T-cell (primary cell): ENCODE results near the gene TEAD1. TPM values are rescaled to one million over a fixed set of nuclear protein-coding genes. Genes with fewer than 3 reads are reported as not detected.

Experiments used
- ATAC-seq, 4 experiments: fragments of 200-7000 bp in 3 of 4; fragments of 150-1000 bp in 1 of 4; cut with Tn5 transposase; replicated peaks in 1 of 4; 1 replicate in 3 of 4; 2 replicates in 1 of 4; pipeline ENCODE4 v1.10.0; 2021; ENCODE audit warnings: moderate library complexity in 3 of 4, mild to moderate bottlenecking in 2 of 4, moderate number of reproducible peaks in 1 of 4
- CTCF ChIA-PET, 2 donors: fragments of 300-600 bp; sonication (Branson Sonifier 250); formaldehyde crosslinking; loops; one replicate each; lab custom pipeline; 2022; ENCODE audit warnings: antibody characterized with exemption in 2 of 2; lab: Charles Lee
- POLR2A ChIA-PET, 2 donors: fragments of 300-600 bp; sonication (Branson Sonifier 250); formaldehyde crosslinking; loops; one replicate each; lab custom pipeline; 2022; ENCODE audit warnings: antibody characterized with exemption in 2 of 2; lab: Charles Lee
- DNase-seq, 35 experiments: peaks; one replicate each; pipeline versions ENCODE4 v3.0.0 to v3.0.0-alpha.2; 2013 to 2023
- H3K27ac ChIP-seq: one replicate; pipeline ENCODE4 v1.5.1; 2013; ENCODE audit warnings: low read length
- H3K27me3 ChIP-seq, 2 experiments: replicated peaks in 1 of 2; 1 replicate in 1 of 2; 2 replicates in 1 of 2; pipeline versions ENCODE4 v1.6.1 to v1.7.0; 2013; ENCODE audit warnings: low read length in 1 of 2, mixed read lengths in 1 of 2; ENCODE audit not compliant: control insufficient read depth in 2 of 2, insufficient read depth in 2 of 2; ENCODE audit errors: extremely low read depth in 1 of 2
- H3K36me3 ChIP-seq, 2 donors: 1 replicate in 1 of 2; 2 replicates in 1 of 2; pipeline versions ENCODE4 v1.6.1 to v1.7.0; 2013; ENCODE audit warnings: low read length in 1 of 2; ENCODE audit not compliant: control insufficient read depth in 2 of 2, insufficient read depth in 1 of 2; ENCODE audit errors: extremely low read depth in 1 of 2
- H3K4me1 ChIP-seq, 2 experiments: 1 replicate in 1 of 2; 2 replicates in 1 of 2; pipeline versions ENCODE4 v1.6.1 to v1.7.0; 2013; ENCODE audit warnings: low read length in 2 of 2, mixed read lengths in 1 of 2; ENCODE audit not compliant: insufficient read depth in 2 of 2, control insufficient read depth in 1 of 2; ENCODE audit errors: extremely low read depth in 1 of 2
- H3K4me3 ChIP-seq, 2 donors: 1 replicate in 1 of 2; 2 replicates in 1 of 2; pipeline versions ENCODE4 v1.5.1 to v1.7.0; 2013; ENCODE audit warnings: mild to moderate bottlenecking in 2 of 2, low read length in 1 of 2, moderate library complexity in 1 of 2; ENCODE audit not compliant: control insufficient read depth in 1 of 2; ENCODE audit errors: extremely low read depth in 1 of 2
- H3K9me3 ChIP-seq: 2 replicates; pipeline ENCODE4 v1.7.0; 2013
- H3K27ac Mint-ChIP-seq, 2 donors: one replicate each; pipeline ENCODE4 v1.8.0; 2020 to 2021; ENCODE audit warnings: mild to moderate bottlenecking in 2 of 2, mixed read lengths in 2 of 2
- H3K27me3 Mint-ChIP-seq, 2 donors: one replicate each; pipeline ENCODE4 v1.8.0; 2021 to 2022; ENCODE audit warnings: mixed read lengths in 2 of 2
- H3K36me3 Mint-ChIP-seq: one replicate; pipeline ENCODE4 v1.8.0; 2021; ENCODE audit warnings: mixed read lengths
- H3K4me1 Mint-ChIP-seq, 3 donors: one replicate each; pipeline ENCODE4 v1.8.0; 2020 to 2022; ENCODE audit warnings: mixed read lengths in 3 of 3, mild to moderate bottlenecking in 1 of 3
- H3K4me3 Mint-ChIP-seq, 3 donors: one replicate each; pipeline ENCODE4 v1.8.0; 2020 to 2022; ENCODE audit warnings: mild to moderate bottlenecking in 3 of 3, mixed read lengths in 3 of 3, moderate library complexity in 3 of 3
- H3K9me3 Mint-ChIP-seq, 3 donors: one replicate each; pipeline ENCODE4 v1.8.0; 2020 to 2022; ENCODE audit warnings: mixed read lengths in 3 of 3
- WGBS: methylation state at CpG from one replicate; pipeline ENCODE4 v1.1.5; 2013; ENCODE audit warnings: missing lambda C conversion rate; ENCODE audit not compliant: insufficient coverage; 5-methylcytosine and 5-hydroxymethylcytosine counted together
- total RNA-seq, 35 experiments: library from RNA in 6 of 35; stranded (reverse) in 6 of 35; fragments of 120-200 nt in 1 of 35; gene quantifications; one replicate each; pipeline versions ENCODE4 v1.2.1 to v1.2.4 and lab custom pipeline; 2013 to 2026

The TEAD1 gene
- total RNA-seq, 5 donors from 2014 or later (not counting 1 experiment from before 2014, with no cell fraction given), result 0.20 to 0.72 (median 0.44) TPM; not detected in 1

DNA sequence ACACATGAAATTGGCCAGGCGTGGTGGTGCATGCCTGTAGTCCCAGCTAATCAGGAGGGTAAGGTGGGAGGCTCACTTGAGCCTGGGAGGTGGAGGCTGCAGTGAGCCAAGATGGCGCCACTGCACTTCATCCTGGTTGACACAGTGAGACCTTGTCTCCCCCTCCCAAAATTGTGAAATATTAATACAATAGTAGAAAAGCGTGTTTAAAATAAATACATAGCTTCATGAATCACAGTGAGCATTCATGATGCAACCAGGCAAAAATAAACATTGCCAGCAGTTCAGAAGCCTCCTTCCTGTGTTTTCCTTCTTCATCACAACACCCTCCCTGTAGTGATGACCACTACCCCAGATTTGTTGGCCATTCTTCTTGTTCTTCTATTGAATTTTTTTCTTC, 4.3 kb upstream of the TEAD1 start:
- WGBS, result no CpG with 5 or more reads among the region's 3 CpGs
- H3K4me3 ChIP-seq, result no peak overlapping the region
- ChIA-PET POLR2A (no interaction called here), CTCF (interaction anchor here in 1 of 2 donors (0.5 kb wide), 1 partner anchor 10 kb away, joined by 3 read pairs; no protein-coding TSS in a partner anchor)
- Mint-ChIP-seq H3K9me3 (peaks cover 0 to 3% (median 2%) of the 10 kb centered on the region in 3 donors), H3K36me3 (peaks cover 3% of the 10 kb centered on the region), H3K4me1 (peaks cover 5 to 16% (median 10%) of the 10 kb centered on the region in 3 donors), H3K27ac (no peak overlapping the region), H3K4me3 (no peak overlapping the region), H3K27me3 (peaks cover 64 to 70% of the 10 kb centered on the region in 2 donors)
- H3K36me3 ChIP-seq, result no peaks in the 10 kb centered on the region
- no peaks in the 10 kb centered on the region for H3K9me3 ChIP-seq
- DNase-seq (no peak), ATAC-seq (no peak)
- no peak overlapping the region for H3K27ac ChIP-seq
- H3K27me3 ChIP-seq, result peaks cover 18 to 27% of the 10 kb centered on the region in 2 experiments
- H3K4me1 ChIP-seq, result peaks cover 6 to 11% of the 10 kb centered on the region in 2 experiments

DNA sequence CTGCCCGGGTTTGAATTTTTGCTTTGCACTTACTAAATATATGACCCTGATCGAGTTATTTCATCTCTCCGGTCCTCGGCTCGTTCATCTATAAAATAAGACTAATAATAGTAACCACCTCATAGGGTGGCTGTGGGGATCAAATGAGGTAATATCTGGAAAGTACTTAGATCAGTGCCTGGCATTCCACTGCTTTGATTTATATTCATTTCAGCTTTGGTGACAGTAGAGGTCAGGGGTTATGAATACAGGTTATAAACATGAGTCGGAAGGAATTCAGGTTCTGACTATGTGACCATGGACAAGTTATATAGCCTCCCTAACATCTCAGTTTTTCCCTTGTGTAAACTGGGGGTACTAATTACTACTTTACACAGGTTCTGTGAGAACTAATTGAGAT, 2.9 kb upstream of the TEAD1 start:
- Mint-ChIP-seq H3K27me3 (peaks cover 56 to 72% of the 10 kb centered on the region in 2 donors), H3K4me1 (peaks cover 5 to 22% (median 13%) of the 10 kb centered on the region in 3 donors), H3K36me3 (peaks cover 3% of the 10 kb centered on the region), H3K27ac (no peak overlapping the region), H3K9me3 (peaks cover 0 to 2% (median 0%) of the 10 kb centered on the region in 3 donors), H3K4me3 (no peak overlapping the region)
- H3K27me3 ChIP-seq, result peaks cover 23 to 31% of the 10 kb centered on the region in 2 experiments
- ATAC-seq, result no peak
- peaks cover 6 to 11% of the 10 kb centered on the region in 2 experiments for H3K4me1 ChIP-seq
- H3K4me3 ChIP-seq, result no peak overlapping the region
- no peaks in the 10 kb centered on the region for H3K9me3 ChIP-seq
- CTCF ChIA-PET, result interaction anchor here in 1 of 2 donors (0.7 kb wide), 1 partner anchor 1745 kb away, joined by 8 read pairs; no protein-coding TSS in a partner anchor
- no CpG with 5 or more reads among the region's 6 CpGs for WGBS
- DNase-seq, result no peak
- POLR2A ChIA-PET, result no interaction called here
- H3K27ac ChIP-seq, result no peak overlapping the region
- no peaks in the 10 kb centered on the region for H3K36me3 ChIP-seq

DNA sequence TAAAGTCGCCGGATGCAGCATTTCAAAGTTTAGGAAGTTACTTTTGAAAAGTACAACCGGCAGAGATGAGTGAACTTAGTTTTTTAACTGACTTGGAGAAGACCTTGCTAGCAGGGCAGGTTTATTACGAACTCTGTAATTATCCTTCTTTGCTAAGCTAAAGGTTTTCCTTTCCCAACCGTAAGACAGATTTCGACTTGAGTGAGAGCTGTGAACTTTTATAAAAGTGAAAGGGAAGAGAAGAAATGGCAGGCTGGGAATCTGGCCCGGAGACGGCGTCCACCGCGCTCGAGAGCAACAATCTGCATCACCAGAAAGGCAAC, 659 bp upstream of the TEAD1 start:
- H3K27me3 ChIP-seq, result peaks cover 21 to 34% of the 10 kb centered on the region in 2 experiments
- ChIA-PET POLR2A (interaction anchor here in 1 of 2 donors (0.6 kb wide), 1 partner anchor 1618 kb away, joined by 7 read pairs; no protein-coding TSS in a partner anchor), CTCF (no interaction called here)
- Mint-ChIP-seq H3K4me1 (peaks cover 5 to 22% (median 13%) of the 10 kb centered on the region in 3 donors), H3K36me3 (peaks cover 3% of the 10 kb centered on the region), H3K4me3 (peak overlapping the region; percentile 76 to 80 (median 79)), H3K27me3 (peaks cover 60 to 72% of the 10 kb centered on the region in 2 donors), H3K9me3 (no peaks in the 10 kb centered on the region), H3K27ac (no peak overlapping the region)
- WGBS, result 18% methylated on average over 4 of the region's 12 CpGs
- H3K4me1 ChIP-seq, result peaks cover 6 to 11% of the 10 kb centered on the region in 2 experiments
- no peak for ATAC-seq
- no peak for DNase-seq
- peak overlapping the region; percentile 53 to 77 for H3K4me3 ChIP-seq
- H3K27ac ChIP-seq, result no peak overlapping the region
- H3K9me3 ChIP-seq, result no peaks in the 10 kb centered on the region
- no peaks in the 10 kb centered on the region for H3K36me3 ChIP-seq

DNA sequence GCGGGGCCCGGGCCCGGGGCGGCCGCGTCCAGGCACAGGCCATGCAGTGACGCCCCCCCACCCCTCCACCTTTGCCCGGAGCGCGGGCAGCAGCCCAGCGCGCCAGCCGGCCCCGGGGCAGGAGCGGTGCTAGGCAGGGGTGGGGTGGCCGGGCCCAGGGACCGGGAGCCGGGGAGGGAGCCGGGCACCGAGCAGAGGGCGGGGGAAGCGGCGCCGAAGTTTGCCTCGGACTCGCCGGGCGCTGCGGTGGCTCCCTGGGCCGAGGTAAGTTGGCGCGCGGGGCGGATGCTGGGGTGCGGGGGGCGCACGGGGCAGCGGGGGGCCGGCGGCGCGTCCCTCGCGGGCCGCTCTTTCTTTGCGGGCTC, 332 bp downstream of the TEAD1 start:
- no peaks in the 10 kb centered on the region for H3K9me3 Mint-ChIP-seq
- peak overlapping the region in 1 of 2 donors; percentile 77 for H3K4me3 ChIP-seq
- H3K4me1 ChIP-seq, result peaks cover 6 to 11% of the 10 kb centered on the region in 2 experiments
- peaks cover 3% of the 10 kb centered on the region for H3K36me3 Mint-ChIP-seq
- peaks cover 5 to 22% (median 13%) of the 10 kb centered on the region in 3 donors for H3K4me1 Mint-ChIP-seq
- no peaks in the 10 kb centered on the region for H3K9me3 ChIP-seq
- peaks cover 60 to 72% of the 10 kb centered on the region in 2 donors for H3K27me3 Mint-ChIP-seq
- POLR2A ChIA-PET, result no interaction called here
- H3K36me3 ChIP-seq, result no peaks in the 10 kb centered on the region
- peaks cover 22 to 34% of the 10 kb centered on the region in 2 experiments for H3K27me3 ChIP-seq
- no peak overlapping the region for H3K27ac Mint-ChIP-seq
- peak overlapping the region in 1 of 3 donors; percentile 80 for H3K4me3 Mint-ChIP-seq
- H3K27ac ChIP-seq, result no peak overlapping the region
- WGBS, result 4% methylated on average over 31 of the region's 46 CpGs
- DNase-seq (peak in 1 of 35 experiments; percentile 22), ATAC-seq (peak; percentile 20 to 50 (median 44))
- CTCF ChIA-PET, result no interaction called here

DNA sequence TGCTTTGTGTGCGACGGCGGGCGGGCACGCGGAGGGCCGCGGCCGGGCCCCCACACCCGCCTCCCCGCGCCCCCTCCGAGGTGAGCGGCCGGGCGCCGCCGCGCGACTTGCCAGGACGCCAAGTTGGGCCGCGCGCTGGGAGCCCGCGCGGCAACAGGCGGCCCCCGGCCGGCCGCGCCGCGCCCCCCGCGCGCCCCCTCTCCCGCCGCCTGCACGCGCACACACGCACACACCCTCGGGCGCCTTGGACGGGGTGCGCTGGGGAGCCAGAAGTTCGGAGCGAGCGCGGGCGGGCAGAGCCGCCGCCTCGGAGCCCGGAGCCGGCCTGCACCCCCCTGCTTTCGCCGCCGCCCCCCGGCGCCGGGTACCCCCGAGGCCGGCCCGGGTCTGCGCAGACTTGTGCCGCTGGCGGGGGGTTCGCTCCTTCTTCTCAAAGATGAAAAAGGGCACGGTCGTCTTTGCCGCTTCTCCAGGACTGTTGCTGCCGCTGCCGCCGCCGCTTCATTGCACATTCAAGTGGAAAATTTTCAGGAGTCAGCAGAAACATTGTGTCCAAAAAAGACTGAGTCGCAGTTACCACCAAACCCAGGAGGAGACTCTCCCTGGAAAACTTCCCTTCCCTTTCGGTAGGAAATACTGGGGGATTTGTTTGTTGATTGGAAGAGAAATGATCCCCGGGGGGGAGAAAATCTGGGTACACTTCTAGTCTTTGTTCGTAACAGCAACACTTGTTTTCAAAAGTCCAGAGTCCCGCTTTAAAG, 895 bp downstream of the TEAD1 start:
- Histone ChIP-seq H3K4me3 (no peak overlapping the region), H3K4me1 (peaks cover 6 to 12% of the 10 kb centered on the region in 2 experiments), H3K9me3 (no peaks in the 10 kb centered on the region), H3K36me3 (no peaks in the 10 kb centered on the region), H3K27ac (no peak overlapping the region), H3K27me3 (peaks cover 22 to 31% of the 10 kb centered on the region in 2 experiments)
- H3K27me3 Mint-ChIP-seq, result peaks cover 62 to 70% of the 10 kb centered on the region in 2 donors
- WGBS, result 8% methylated on average over 71 of the region's 81 CpGs
- DNase-seq, result peak in 1 of 35 experiments; percentile 10
- no peaks in the 10 kb centered on the region for H3K9me3 Mint-ChIP-seq
- peaks cover 3% of the 10 kb centered on the region for H3K36me3 Mint-ChIP-seq
- peak overlapping the region; percentile 69 to 73 (median 73) for H3K4me3 Mint-ChIP-seq
- ATAC-seq, result no peak
- H3K27ac Mint-ChIP-seq, result no peak overlapping the region
- ChIA-PET CTCF (no interaction called here), POLR2A (no interaction called here)
- peaks cover 6 to 22% (median 14%) of the 10 kb centered on the region in 3 donors for H3K4me1 Mint-ChIP-seq

DNA sequence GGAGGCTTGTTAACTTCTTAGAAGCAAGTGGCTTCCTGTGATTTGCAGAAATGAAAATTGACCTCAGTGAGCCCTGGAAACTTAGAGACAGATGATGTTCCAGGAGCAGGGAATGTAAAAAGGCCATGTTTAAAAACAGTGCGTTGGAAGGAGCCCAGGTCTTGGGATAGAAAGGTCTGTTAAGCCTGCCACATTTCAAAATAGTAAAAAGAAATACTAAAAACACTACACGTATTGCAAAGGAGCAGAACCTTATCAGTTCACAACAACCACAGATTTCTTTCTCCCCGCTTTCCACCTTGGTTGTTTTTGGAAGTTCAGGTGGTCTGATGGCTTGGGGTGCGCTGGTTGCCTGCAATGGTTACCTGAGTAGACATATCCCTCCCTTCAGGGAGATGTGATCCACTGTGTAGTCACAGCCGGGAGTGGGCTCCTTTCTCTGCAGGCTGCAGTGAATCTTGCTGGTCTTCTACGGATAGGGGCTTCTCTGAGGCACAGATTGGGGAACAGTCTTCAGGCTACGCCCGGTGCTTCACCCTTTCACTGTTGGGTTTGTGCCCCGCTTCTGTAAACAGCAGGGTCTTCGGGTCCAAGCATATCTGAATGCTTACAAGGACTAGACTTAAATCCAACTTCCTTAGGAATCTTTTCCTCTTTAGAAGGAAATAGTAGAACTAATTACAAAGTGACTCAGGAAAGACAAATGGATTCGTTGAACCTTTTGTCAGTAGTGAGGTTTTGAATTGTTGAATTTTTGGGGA, 1.9 kb downstream of the TEAD1 start:
- H3K4me3 Mint-ChIP-seq, result peak overlapping the region; percentile 49 to 73 (median 51)
- CTCF ChIA-PET, result interaction anchor here in 1 of 2 donors (0.7 kb wide), 1 partner anchor 344 kb away, joined by 3 read pairs; no protein-coding TSS in a partner anchor
- H3K4me1 Mint-ChIP-seq, result peaks cover 13 to 27% (median 21%) of the 10 kb centered on the region in 3 donors
- Histone ChIP-seq H3K4me1 (peaks cover 6 to 20% of the 10 kb centered on the region in 2 experiments), H3K4me3 (no peak overlapping the region), H3K36me3 (no peaks in the 10 kb centered on the region), H3K27ac (no peak overlapping the region), H3K9me3 (no peaks in the 10 kb centered on the region), H3K27me3 (peaks cover 26 to 32% of the 10 kb centered on the region in 2 experiments)
- ATAC-seq (no peak), DNase-seq (no peak)
- POLR2A ChIA-PET, result no interaction called here
- peaks cover 3% of the 10 kb centered on the region for H3K36me3 Mint-ChIP-seq
- WGBS, result 25% methylated on average over 4 of the region's 11 CpGs
- peaks cover 68 to 73% of the 10 kb centered on the region in 2 donors for H3K27me3 Mint-ChIP-seq
- no peaks in the 10 kb centered on the region for H3K9me3 Mint-ChIP-seq
- peak overlapping the region in 1 of 2 donors; percentile 30 for H3K27ac Mint-ChIP-seq
